IgD-negative memory B cell (primary cell): ENCODE results near the gene AK8. TPM values are rescaled to one million over a fixed set of nuclear protein-coding genes. Genes with fewer than 3 reads are reported as not detected.

Experiments
- H3K27ac Mint-ChIP-seq, 3 donors: one replicate each; pipeline ENCODE4 v1.8.0; 2020 to 2022; ENCODE audit warnings: mild to moderate bottlenecking in 3 of 3, mixed read lengths in 3 of 3, moderate library complexity in 1 of 3
- H3K27me3 Mint-ChIP-seq: one replicate; pipeline ENCODE4 v1.8.0; 2021; ENCODE audit warnings: mixed read lengths
- H3K36me3 Mint-ChIP-seq: one replicate; pipeline ENCODE4 v1.8.0; 2020; ENCODE audit warnings: mild to moderate bottlenecking, mixed read lengths
- H3K4me1 Mint-ChIP-seq, 3 donors: one replicate each; pipeline ENCODE4 v1.8.0; 2020 to 2022; ENCODE audit warnings: mixed read lengths in 3 of 3, mild to moderate bottlenecking in 1 of 3
- H3K4me3 Mint-ChIP-seq, 4 donors: one replicate each; pipeline ENCODE4 v1.8.0; 2020 to 2022; ENCODE audit warnings: mild to moderate bottlenecking in 4 of 4, mixed read lengths in 4 of 4, moderate library complexity in 3 of 4
- H3K9me3 Mint-ChIP-seq, 3 donors: one replicate each; pipeline ENCODE4 v1.8.0; 2020 to 2021; ENCODE audit warnings: mixed read lengths in 3 of 3, mild to moderate bottlenecking in 1 of 3
- polyA plus RNA-seq: library from polyadenylated mRNA; unstranded; fragments of 300-500 nt; fragmentation: Illumina TruSeq; gene quantifications from one replicate; pipeline ENCODE4 v1.2.3, GENCODE V29; 2021

The AK8 gene
- polyA plus RNA-seq, 1 donor from 2014 or later, result 11.8 TPM

DNA sequence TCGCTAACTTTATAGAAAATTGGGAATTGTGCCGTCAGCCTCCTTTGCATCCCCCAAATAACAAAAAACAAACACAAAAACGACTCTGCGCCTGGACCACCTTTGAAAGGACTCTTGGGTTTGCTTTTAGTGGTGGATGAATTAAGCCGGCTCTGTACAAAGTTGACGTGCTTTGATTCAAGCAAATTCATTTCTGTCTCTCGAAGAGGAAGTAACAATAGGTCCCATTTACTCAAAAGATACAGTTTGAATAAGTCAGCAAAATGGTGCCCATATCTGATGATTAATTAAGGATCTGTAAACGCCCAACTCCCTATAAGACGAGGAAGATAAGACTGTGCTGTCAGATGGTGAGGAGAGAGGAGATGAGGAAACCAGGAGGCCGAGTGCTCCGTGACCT, 67.8 kb downstream of the AK8 start:
- peaks cover 5% of the 10 kb centered on the region for H3K27me3 Mint-ChIP-seq
- no peak overlapping the region for H3K4me3 Mint-ChIP-seq
- H3K4me1 Mint-ChIP-seq, result peaks cover 5 to 6% (median 6%) of the 10 kb centered on the region in 3 donors
- H3K36me3 Mint-ChIP-seq, result peaks cover 2% of the 10 kb centered on the region
- H3K27ac Mint-ChIP-seq, result no peak overlapping the region
- H3K9me3 Mint-ChIP-seq, result no peaks in the 10 kb centered on the region

DNA sequence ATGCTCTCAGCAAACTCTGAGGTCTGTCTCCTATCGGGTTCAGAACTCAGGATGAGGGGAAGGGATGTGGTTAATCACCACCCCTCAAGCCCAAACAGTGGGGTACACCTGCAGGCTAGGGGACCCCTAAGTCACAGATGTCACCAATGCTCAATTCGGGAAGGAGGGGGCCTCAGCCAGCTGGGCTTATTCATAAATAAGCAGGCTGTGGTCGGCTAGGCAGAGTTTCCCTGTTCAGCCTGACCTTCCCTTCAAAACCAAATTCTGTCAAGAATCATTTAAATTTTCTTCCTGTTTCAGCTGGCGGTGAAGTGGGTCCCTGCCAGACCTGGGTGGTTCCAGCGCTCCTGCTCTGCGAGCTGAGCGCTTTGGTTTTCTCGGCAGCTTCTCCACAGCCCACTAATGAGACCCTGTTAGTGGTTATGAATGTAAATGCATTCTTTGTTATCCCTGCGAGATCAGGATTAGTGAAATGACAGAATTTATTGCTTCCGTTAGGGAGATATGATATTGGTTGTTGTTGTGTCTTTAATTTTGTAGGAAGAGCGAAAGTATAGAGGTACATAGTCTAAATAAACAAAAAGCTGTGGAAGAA, 68.3 kb downstream of the AK8 start:
- no peak overlapping the region for H3K4me3 Mint-ChIP-seq
- H3K4me1 Mint-ChIP-seq, result peaks cover 10 to 11% (median 10%) of the 10 kb centered on the region in 3 donors
- H3K27me3 Mint-ChIP-seq, result peaks cover 7% of the 10 kb centered on the region
- no peak overlapping the region for H3K27ac Mint-ChIP-seq
- peaks cover 2% of the 10 kb centered on the region for H3K36me3 Mint-ChIP-seq
- H3K9me3 Mint-ChIP-seq, result no peaks in the 10 kb centered on the region

DNA sequence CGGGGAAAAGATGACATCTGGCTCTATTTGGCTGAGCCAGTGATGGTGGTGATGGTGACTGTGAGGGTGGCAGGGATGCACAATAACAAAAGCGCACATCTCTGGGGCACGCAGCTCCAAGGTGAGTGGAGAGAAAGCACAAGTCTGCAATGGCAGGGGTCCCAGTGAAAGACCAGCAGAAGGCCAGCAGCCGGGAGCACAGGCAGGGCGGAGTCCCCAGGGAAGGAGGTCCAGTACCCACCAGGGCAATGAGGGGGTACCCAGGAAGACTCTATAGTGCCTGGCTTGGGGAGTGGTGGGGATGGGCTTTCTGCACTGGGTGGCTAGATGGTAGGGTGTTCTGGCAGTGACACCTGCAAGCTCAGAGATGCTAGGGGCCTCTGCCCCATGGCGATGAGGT, 69.4 kb downstream of the AK8 start:
- H3K36me3 Mint-ChIP-seq, result no peaks in the 10 kb centered on the region
- no peak overlapping the region for H3K27ac Mint-ChIP-seq
- H3K9me3 Mint-ChIP-seq, result no peaks in the 10 kb centered on the region
- peaks cover 14 to 17% (median 15%) of the 10 kb centered on the region in 3 donors for H3K4me1 Mint-ChIP-seq
- no peak overlapping the region for H3K4me3 Mint-ChIP-seq
- H3K27me3 Mint-ChIP-seq, result peaks cover 10% of the 10 kb centered on the region

DNA sequence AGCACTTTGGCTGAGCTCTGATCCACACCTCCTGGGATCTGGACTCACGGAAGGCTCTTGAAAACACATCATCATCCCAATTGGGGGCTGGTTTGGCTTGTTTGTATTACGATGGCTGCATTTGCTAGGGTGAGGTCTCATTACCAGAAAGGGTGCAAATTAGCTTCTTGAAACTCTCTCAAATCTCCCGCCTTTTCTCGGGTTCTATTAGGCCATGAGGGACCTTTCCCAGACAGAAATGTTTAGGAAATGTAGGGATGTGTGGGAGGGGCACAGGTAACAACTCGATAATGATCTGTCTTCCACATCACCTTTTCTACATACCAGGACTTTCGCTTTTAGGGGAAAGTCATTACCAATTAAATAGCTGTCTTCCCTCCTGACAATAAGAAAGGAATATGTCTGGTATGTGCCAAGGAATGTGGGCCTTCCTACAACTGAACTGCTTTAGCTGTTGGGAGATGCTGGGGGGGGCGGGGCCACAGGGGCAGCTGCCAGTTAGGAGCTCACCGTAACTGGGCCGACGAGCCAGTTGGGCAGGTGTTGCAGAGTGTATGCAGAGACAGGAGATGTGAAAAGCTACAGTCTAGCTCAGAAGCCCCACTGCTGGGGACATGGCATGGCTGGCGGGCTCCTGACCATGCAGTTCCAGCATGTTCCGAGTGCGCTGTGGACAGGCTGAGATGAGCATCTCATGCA, 71.2 kb downstream of the AK8 start:
- Mint-ChIP-seq H3K4me1 (peaks cover 14 to 17% (median 15%) of the 10 kb centered on the region in 3 donors), H3K27ac (peak overlapping the region in 1 of 3 donors; percentile 49), H3K27me3 (peaks cover 13% of the 10 kb centered on the region), H3K9me3 (no peaks in the 10 kb centered on the region), H3K4me3 (no peak overlapping the region), H3K36me3 (no peaks in the 10 kb centered on the region)

DNA sequence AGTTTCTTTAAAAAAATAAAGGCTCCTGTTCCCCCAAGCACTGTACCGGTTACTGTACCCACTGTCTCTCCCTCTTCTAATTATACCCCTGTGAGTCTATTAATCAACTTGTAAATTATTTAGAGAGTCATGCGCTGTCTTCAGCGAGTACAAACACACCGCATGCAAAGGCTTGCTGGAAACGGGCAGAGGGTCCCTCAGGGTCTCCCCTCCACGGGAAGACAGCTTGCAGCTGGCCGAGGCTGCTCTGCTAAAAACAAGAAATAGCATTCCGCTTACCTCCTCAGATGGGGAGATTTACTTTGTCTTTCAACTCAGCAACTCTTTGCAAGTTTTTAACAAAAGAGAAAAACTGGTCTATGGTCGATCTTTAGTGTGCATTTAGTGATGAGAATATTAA, 71.8 kb downstream of the AK8 start:
- Mint-ChIP-seq H3K27ac (peak overlapping the region in 1 of 3 donors; percentile 49), H3K4me3 (no peak overlapping the region), H3K36me3 (no peaks in the 10 kb centered on the region), H3K4me1 (peaks cover 14 to 17% (median 15%) of the 10 kb centered on the region in 3 donors), H3K9me3 (no peaks in the 10 kb centered on the region), H3K27me3 (peaks cover 13% of the 10 kb centered on the region)

DNA sequence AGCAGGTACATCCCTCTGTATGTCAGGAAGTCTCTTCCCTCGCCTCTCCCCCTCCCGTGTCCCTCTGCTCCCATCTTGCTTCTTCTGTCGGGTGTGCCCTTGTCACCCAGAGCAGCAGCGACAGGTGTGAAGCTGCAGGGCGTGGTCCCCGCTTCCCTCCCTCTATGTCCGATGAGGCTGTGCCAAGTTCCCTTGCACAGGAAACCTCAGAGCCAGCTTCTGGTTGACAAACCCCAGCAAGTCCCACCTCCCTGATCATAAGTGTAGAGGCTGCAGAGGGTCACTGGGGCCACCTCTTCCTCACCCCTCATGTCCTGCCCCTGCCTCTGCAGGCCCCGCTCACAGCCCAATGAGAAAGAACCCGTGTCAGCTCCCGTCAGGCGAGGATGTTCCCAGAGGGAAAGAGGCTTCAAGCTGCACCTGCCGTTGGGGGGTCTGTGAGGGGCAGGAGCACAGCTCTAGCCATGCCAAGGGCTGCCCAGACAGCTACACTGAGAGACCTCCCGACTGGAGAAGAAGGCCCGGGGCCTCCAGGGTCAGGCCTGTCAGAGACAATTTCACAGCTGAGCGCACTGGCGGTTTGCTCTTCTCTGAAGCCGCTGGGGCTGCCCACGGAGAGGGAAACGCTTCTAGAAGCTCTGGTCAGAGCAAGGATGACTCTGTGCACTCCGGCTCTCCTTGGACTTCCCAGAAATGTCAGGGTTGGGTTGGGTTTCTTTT, 73.3 kb downstream of the AK8 start:
- Mint-ChIP-seq H3K4me1 (peaks cover 8 to 16% (median 11%) of the 10 kb centered on the region in 3 donors), H3K9me3 (no peaks in the 10 kb centered on the region), H3K36me3 (no peaks in the 10 kb centered on the region), H3K4me3 (peak overlapping the region in 2 of 4 donors; percentile 70 to 81), H3K27me3 (peaks cover 17% of the 10 kb centered on the region), H3K27ac (peak overlapping the region in 1 of 3 donors; percentile 20)

DNA sequence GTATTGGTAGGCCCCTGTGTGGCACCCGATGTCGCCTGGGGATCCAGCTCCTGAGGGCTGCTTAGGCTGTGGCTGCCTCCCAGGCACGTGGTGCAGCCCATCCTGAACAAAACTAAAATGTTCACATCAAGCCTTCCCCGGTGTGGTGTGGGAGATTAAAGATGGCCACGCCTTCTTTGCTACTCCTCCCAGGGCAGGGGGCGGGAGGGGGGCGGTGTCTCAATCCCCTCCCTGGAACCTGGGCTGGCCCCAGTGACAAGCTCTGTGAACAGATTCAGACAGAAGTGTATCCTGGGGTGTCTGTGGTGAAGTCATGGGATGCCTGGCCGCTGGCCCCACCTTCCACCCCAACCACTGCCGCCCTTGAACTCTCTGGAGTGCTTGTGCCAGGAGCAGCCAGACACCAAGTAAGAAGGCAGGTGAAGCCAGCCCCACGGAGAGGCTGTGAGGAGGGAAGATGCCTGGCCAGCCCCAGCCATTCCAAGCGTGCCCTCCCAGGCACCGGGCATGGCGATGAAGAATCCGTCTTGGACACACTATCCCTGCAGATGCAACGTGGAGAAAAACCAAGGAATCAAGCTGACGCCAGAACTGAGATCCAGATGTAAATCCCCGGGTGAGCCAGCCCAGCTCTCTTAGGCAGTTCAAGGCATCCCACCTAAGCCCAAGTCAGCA, 75.8 kb downstream of the AK8 start:
- H3K4me1 Mint-ChIP-seq, result peaks cover 8 to 14% (median 11%) of the 10 kb centered on the region in 3 donors
- no peak overlapping the region for H3K4me3 Mint-ChIP-seq
- H3K36me3 Mint-ChIP-seq, result no peaks in the 10 kb centered on the region
- no peaks in the 10 kb centered on the region for H3K9me3 Mint-ChIP-seq
- H3K27me3 Mint-ChIP-seq, result peaks cover 12% of the 10 kb centered on the region
- H3K27ac Mint-ChIP-seq, result no peak overlapping the region

DNA sequence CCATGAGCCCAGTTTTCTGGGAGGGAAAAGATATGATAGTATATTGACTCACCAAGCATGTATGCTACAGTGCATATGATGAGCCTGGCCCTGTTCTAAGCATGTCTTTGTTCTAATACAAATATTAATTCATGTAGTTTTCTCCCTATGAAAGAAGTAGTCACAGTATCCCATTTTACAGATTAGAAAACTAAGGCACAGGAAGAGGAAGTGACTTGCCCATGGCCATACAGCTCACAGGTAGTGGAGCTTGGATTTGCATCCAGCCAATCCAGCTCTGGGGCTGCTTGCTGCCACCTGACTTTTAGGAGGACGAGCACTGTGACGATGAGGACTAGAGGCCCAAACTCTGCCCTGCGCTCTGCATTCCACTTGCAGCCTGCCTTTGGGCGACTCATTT, 76.4 kb downstream of the AK8 start:
- H3K4me3 Mint-ChIP-seq, result no peak overlapping the region
- H3K4me1 Mint-ChIP-seq, result peaks cover 8 to 14% (median 11%) of the 10 kb centered on the region in 3 donors
- H3K9me3 Mint-ChIP-seq, result no peaks in the 10 kb centered on the region
- no peaks in the 10 kb centered on the region for H3K36me3 Mint-ChIP-seq
- no peak overlapping the region for H3K27ac Mint-ChIP-seq
- H3K27me3 Mint-ChIP-seq, result peaks cover 14% of the 10 kb centered on the region

DNA sequence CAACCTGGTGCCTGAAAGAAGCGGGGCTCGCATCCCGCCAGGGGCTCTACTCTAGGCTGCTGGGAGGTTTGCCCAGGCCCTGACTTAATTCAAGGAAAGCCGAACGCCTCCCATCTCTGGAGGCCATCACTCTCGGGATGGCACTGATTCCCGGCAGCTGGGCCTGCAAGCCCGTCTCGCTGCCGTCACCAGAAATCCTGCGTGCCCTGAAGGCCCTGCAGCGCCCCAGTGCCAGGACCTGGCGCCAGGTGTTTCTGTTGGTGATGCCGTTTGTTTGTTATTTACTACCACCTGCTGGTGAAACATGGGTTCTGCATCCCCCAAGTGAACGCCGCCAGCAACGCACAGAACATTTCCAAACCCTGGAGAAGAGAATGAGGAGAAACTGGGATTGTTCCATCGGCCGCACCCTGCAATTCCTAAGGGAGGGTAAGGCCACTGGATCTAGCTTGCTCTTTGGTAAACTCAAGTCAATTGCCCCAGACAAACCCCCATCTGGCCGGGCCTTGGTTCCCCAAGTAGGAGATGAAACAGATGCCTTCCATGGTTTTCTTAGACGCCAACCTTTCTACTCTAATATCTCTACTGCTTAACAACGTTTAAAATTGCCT, 77.9 kb downstream of the AK8 start:
- Mint-ChIP-seq H3K4me3 (no peak overlapping the region), H3K9me3 (no peaks in the 10 kb centered on the region), H3K27me3 (peaks cover 14% of the 10 kb centered on the region), H3K36me3 (no peaks in the 10 kb centered on the region), H3K4me1 (peaks cover 8 to 12% (median 11%) of the 10 kb centered on the region in 3 donors), H3K27ac (no peak overlapping the region)

DNA sequence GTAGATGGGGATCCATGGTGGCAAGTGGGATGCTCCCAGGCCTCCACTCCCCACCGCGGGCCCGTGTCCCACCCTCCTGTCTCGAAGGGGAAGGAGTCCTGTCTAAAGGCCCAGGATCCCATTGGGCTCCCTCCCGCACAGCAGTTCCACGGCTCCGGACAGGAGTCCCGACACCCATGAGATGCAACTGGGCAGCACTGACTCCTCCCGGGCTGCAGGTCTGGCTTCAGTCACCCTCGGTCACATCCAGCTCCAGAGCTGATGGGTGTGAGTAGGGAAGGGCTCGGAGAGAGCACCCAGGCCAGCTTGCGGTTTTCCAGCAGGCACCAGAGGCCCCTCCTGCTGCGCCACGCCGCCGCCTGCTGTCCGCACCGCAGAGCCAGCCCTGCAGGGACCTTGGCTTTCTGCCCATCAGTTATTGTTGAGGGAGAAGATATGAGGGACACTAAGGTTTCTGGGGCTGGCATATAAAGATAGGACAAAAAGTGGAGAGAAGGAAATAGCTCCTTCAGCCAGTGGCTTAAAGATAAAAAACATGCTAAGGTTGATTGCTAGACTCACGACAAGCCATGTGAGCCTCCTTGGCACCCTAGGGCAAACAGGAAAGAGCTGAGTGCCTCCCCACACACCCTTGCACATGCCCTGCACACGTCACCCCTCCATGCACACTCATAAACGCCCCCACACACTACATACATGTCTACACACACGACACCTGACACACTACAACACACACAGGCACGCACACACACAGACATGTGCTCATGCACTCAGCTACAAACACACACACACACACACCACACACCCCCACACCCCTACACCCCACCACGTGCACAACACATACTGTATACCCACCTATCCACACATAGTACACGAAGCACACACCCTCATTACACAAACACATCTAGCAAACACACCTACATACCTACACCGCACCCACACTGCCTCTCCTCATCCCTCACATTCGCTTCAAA, 79.0 kb downstream of the AK8 start:
- no peaks in the 10 kb centered on the region for H3K9me3 Mint-ChIP-seq
- H3K4me3 Mint-ChIP-seq, result no peak overlapping the region
- H3K4me1 Mint-ChIP-seq, result peaks cover 0 to 5% (median 1%) of the 10 kb centered on the region in 3 donors
- H3K27ac Mint-ChIP-seq, result no peak overlapping the region
- H3K27me3 Mint-ChIP-seq, result peaks cover 10% of the 10 kb centered on the region
- no peaks in the 10 kb centered on the region for H3K36me3 Mint-ChIP-seq

DNA sequence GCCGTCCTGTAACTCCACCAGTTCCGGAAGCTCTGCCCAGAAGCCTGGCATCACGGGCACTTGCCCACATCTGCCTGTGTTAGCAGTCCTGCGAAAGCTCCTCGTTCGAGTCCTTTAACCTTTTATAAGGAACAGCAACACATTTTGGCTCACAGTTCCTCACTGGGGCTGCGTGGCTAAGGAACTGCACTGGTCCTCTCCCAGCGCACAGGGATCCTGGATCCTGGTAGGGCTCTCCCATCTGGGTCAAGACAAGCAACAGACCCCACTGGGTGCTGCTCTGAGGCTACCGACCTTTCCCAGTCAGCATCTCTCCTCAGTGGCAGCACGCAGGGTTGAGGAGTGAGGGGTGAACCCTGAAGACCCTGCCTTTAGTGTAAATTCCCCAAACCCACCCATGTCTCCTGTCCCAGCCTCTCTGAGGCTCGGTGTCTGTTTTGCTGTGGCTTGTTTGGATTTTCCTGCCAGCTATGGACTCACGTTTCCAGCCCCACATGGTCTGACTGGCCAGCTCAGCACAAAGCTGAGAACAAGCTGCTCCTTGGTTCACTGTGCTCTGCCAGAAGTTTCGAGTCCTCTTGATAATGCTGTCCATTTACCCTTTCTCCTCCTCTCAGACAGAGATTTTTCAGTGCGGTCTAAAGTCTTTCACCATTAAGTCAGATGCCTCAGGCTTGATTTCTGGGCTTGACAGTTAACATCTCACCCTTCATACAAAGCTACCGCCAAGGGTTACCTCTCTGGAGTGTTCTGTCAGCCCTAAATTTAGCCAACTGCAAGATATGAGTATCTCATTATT, 80.0 kb downstream of the AK8 start:
- Mint-ChIP-seq H3K36me3 (no peaks in the 10 kb centered on the region), H3K9me3 (no peaks in the 10 kb centered on the region), H3K27ac (peak overlapping the region in 1 of 3 donors; percentile 31), H3K4me3 (peak overlapping the region in 1 of 4 donors; percentile 12), H3K4me1 (peaks cover 0 to 5% (median 0%) of the 10 kb centered on the region in 3 donors), H3K27me3 (peaks cover 10% of the 10 kb centered on the region)

DNA sequence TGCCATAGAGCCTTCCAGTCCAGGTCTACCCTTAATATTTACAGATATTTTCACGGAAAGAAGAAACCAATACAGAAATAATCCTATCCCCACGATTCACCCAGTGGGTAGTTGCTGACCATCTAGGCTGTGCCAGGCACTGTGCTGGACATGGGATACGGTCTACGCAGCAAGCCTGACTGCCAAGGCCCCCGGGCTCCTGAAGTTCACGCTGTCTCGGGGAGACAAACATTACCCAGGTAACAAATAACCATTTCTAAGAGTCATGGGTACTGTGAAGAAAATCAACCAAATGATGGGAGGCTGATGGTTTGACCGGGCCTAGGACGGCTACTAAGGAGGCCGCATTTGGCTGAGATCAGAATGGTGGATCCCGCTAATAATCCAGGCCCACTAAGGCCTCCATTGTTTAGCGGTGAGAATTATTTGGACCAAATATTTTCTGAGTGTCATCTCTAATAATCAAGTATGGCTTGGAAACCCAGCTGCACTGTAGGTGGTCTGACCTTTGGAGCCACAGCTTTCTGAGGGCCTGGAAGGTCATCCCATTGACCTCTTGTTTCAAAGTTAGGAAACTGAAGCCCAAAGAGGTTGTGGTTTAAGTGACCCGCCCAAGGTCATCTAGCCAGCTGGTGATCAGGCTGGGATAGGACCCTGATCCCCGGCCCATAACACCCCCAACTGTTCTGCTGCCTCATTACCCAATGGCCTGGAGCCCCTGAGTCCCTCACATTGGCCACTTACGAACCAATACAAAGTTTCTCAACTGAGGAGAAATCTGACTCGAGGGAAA, 82.4 kb downstream of the AK8 start:
- Mint-ChIP-seq H3K4me3 (no peak overlapping the region), H3K27me3 (peaks cover 7% of the 10 kb centered on the region), H3K27ac (no peak overlapping the region), H3K4me1 (peaks cover 0 to 5% (median 0%) of the 10 kb centered on the region in 3 donors), H3K36me3 (no peaks in the 10 kb centered on the region), H3K9me3 (peaks cover 0 to 1% (median 0%) of the 10 kb centered on the region in 3 donors)
